GM21447 (cell line): ENCODE data around the gene LUZP2.

ENCODE experiments used
- ATAC-seq: cut with Tn5 transposase; IDR thresholded peaks from one replicate; pipeline ENCODE4 v1.9.1; 2021; ENCODE audit not compliant: unreplicated experiment

The LUZP2 gene

GRCh38 chr11:24805671-24806070 lies 308.8 kb downstream of the LUZP2 start:
- ATAC-seq = no peak

GRCh38 chr11:24808173-24808572 lies 311.3 kb downstream of the LUZP2 start:
- no peak for ATAC-seq

GRCh38 chr11:24819006-24819405 lies 322.2 kb downstream of the LUZP2 start:
- ATAC-seq = no peak

- no peak for ATAC-seq
These were observed 323.1 kb downstream of the LUZP2 start for GRCh38 chr11:24819863-24820434.

- ATAC-seq = no peak
These were observed 323.7 kb downstream of the LUZP2 start for GRCh38 chr11:24820541-24820940.

GRCh38 chr11:24828938-24829605 lies 332.2 kb downstream of the LUZP2 start:
- no peak for ATAC-seq

- no peak for ATAC-seq
These were observed 336.7 kb downstream of the LUZP2 start for GRCh38 chr11:24833573-24833972.

GRCh38 chr11:24837112-24837511 lies 340.3 kb downstream of the LUZP2 start:
- ATAC-seq = no peak

GRCh38 chr11:24842308-24842707 lies 345.5 kb downstream of the LUZP2 start:
- no peak for ATAC-seq

GRCh38 chr11:24844406-24844805 lies 347.6 kb downstream of the LUZP2 start:
- ATAC-seq = no peak

- no peak for ATAC-seq
These were observed 352.0 kb downstream of the LUZP2 start for GRCh38 chr11:24848857-24849256.

- no peak for ATAC-seq
These were observed 359.1 kb downstream of the LUZP2 start for GRCh38 chr11:24855951-24856350.

- ATAC-seq = no peak
These were observed 363.0 kb downstream of the LUZP2 start for GRCh38 chr11:24859801-24860300.

GRCh38 chr11:24861440-24861839 lies 364.6 kb downstream of the LUZP2 start:
- ATAC-seq = no peak

GRCh38 chr11:24866743-24867142 lies 369.9 kb downstream of the LUZP2 start:
- ATAC-seq = no peak

GRCh38 chr11:24870048-24870447 lies 373.2 kb downstream of the LUZP2 start:
- ATAC-seq = no peak

GRCh38 chr11:24872186-24872585 lies 375.3 kb downstream of the LUZP2 start:
- ATAC-seq = no peak

GRCh38 chr11:24872651-24873311 lies 375.9 kb downstream of the LUZP2 start:
- no peak for ATAC-seq

GRCh38 chr11:24880962-24881361 lies 384.1 kb downstream of the LUZP2 start:
- no peak for ATAC-seq

- no peak for ATAC-seq
These were observed 388.8 kb downstream of the LUZP2 start for GRCh38 chr11:24885580-24886173.

- no peak for ATAC-seq
These were observed 390.2 kb downstream of the LUZP2 start for GRCh38 chr11:24886880-24887619.
